Activated T-helper 1 cell treated with anti-CD3 and anti-CD28 coated beads, Interleukin-2, amount 50 U/mL, for 16 hours (primary cell): ENCODE measurements around the gene DHDDS.
A peak's percentile ranks its signal among the peaks of the same experiment; 100 is the strongest.

ENCODE experiments used
- DNase-seq, 2 donors: peaks; one replicate each; pipeline ENCODE4 v3.0.0-alpha.2; 2020; ENCODE audit warnings: low read depth in 1 of 2, low spot score in 1 of 2

DHDDS gene

GRCh38 chr1:26417111-26417759 lies 14.9 kb upstream of the DHDDS start:
- DNase-seq = peak; percentile 76 to 78

- DNase-seq = no peak
Observed at GRCh38 chr1:26418865-26419349, 13.2 kb upstream of the DHDDS start.

GRCh38 chr1:26419494-26419893 lies 12.6 kb upstream of the DHDDS start:
- DNase-seq = no peak

DNA sequence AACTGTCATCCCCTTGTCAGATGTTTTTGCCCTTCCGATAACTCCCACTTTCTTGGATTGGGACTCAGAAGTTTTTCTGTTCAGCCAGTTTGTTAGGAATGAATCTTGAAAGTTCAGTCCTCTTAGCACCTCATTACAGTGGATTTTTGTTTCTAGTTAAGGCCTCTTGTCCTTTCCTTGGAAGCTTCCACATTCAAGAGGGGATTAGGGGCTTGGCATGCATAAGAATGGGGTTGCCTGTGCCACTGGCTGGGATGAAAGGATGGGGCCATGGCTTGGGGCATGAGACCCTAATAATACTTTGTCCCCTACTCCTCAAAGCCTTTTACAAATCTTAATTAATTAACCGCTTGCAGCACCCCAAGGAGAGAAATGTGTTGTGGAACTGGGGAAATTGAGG lies 2.4 kb upstream of the DHDDS start:
- DNase-seq = no peak

DNA sequence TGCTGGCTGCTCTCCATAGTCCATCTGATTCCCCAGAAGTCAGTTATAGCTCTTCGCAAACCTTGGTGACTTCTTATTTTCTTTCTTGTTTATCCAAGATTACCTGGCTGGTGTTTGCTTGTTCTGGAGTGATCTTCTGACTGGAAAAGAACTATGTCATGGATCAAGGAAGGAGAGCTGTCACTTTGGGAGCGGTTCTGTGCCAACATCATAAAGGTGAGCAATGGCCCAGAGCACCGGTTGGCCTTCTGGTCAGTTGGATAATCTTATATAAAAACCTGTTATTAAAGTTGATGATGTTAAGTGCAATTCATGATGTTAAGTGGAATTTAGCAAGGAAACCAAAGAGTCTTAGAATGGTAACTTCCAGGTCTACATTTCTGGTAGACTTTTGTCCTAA lies 672 bp downstream of the DHDDS start:
- DNase-seq = no peak

DNA sequence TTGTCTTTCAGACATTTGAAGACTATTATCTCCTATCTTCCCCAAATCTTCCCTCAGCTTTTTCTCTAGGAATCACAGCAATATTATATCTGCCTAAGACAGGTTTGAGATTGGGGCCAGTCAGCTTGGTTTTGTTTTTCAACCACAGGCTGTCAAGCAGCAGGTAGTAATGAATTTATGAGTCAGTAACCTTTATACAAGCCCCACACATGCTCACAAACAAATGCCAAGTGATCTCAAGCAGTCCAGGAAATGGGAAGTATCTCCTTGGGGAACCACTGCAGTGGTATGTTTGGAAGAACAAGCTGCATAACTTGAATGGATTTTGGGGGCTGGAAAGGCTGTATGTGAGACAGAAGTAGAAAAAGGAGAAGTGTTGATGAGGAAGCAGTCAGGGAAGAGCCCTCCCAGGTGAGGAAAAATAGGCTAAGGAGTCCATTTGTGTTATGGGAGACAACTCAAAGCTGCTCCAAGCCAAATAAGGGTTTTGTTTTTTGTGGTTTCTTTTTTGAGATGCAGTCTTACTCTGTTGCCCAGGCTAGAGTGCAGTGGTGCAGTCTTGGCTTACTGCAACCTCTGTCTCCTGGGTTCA lies 2.1 kb downstream of the DHDDS start:
- DNase-seq = no peak

GRCh38 chr1:26438041-26438440 lies 5.9 kb downstream of the DHDDS start:
- DNase-seq = no peak

- DNase-seq = no peak
Observed at GRCh38 chr1:26440259-26440658, 8.1 kb downstream of the DHDDS start.

DNA sequence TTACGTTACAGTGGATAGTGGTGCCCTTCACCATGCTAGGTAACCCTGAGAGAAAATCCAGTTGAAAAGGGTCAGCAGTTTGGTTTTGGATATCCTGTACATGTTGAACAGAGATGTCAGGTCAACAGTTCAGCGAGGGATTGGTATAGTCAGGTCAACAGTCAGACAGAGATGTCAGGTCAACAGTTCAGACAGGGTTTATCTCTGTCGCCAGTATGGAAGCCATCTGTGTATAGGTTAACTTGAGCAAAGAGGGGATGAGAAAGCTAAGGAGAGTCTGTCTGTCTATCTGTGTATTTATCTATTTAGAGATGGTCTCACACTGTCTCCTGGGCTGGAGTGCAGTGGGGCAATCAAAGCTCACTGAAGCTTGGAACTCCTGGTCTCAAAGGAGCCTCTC lies 17.7 kb downstream of the DHDDS start:
- DNase-seq = no peak

DNA sequence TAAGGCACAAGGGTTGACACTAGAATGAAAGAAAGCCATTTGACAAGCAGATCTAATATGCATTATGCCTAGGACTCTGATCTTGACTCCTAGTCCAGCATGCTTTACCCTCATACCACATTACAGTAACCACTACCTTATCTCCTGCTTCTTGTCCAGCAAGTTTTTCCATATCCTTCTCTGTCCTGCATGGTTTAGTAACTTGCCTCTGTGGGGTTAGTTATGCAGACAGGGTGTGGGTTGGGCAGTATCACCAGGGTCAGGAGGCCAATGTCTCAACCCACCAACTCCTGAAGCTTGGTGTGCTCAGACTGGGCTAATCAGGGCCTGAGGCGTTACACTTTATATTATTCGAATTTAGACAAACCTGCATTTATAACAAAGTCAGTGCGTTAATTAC lies 18.8 kb downstream of the DHDDS start:
- DNase-seq = no peak

- no peak for DNase-seq
Observed at GRCh38 chr1:26452459-26453183, 20.5 kb downstream of the DHDDS start.

- DNase-seq = no peak
Observed at GRCh38 chr1:26459148-26459547, 27.0 kb downstream of the DHDDS start.

- DNase-seq = no peak
Observed at GRCh38 chr1:26459573-26460031, 27.5 kb downstream of the DHDDS start.

DNA sequence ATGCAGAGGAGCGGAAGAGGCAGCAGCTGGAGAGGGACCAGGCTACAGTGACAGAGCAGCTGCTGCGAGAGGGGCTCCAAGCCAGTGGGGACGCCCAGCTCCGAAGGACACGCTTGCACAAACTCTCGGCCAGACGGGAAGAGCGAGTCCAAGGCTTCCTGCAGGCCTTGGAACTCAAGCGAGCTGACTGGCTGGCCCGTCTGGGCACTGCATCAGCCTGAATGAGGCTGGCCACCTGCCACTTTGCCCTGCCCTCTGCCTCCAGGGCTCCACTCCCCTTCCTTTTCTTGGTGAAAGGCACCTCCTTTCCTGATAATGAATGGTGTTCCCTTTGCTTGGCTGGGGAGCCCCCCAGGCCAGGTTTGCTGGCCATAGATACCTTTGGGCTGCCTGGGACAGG lies 36.8 kb downstream of the DHDDS start:
- DNase-seq = no peak

GRCh38 chr1:26469558-26469957 lies 37.4 kb downstream of the DHDDS start:
- no peak for DNase-seq

DNA sequence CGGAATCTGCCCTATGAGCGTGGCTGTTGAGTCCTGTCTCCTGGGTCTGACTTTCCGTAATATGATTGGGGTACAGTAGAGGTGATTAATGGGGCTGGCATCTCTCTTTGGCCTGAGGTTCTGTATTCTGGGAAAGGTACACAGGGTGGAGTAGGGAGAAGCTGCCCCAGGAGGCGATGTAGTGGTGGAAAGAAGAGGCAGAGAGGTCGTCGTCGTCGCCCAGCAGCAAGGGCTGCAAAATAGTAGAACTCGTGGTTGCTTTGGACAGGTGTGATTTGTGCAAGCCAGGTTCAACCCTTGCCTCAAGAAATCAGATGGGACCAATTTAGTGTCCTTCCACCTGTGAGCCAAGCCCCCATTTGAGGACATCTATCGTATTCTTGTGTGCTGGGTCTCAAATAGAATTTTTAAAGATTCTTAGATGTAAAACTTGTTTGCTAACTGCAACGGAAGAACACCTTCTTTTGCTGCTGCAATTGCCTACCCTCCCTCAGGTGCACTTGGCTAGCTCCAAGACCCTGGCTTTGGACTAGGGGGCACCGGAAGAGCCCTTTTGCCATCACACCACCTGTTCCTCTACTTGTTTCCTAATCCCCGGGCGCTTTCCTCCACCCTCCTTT lies 38.9 kb downstream of the DHDDS start:
- DNase-seq = no peak

- peak in 1 of 2 donors; percentile 6 for DNase-seq
Observed at GRCh38 chr1:26471498-26472319, 39.6 kb downstream of the DHDDS start.

GRCh38 chr1:26472320-26472900 lies 40.3 kb downstream of the DHDDS start, which contains the start of gene HMGN2:
HMGN2 (plus strand) TSS chr1:26472440; CDS start chr1:26472613, 173 bp downstream.
- DNase-seq = peak; percentile 74 to 80

- DNase-seq = peak; percentile 94 to 97
Observed at GRCh38 chr1:26472901-26473845, 41.1 kb downstream of the DHDDS start.
